A549 (cell line): ENCODE data around the gene TBC1D22A. TPM values are rescaled to one million over a fixed set of nuclear protein-coding genes. Genes with fewer than 3 reads are reported as not detected.

Experiments used
- ATAC-seq, 2 experiments: fragments of 200-7000 bp in 1 of 2; fragments of >200 bp in 1 of 2; cut with Nextera tagmentation in 1 of 2; cut with Tn5 transposase in 1 of 2; 3 replicates each; pipeline versions ENCODE4 v1.8.0 to v1.9.1; 2018 to 2020; ENCODE audit warnings: mild to moderate bottlenecking in 1 of 2, moderate library complexity in 1 of 2
- CTCF ChIA-PET: fragments of 300-600 bp; sonication (Branson Sonifier 250); formaldehyde crosslinking; extraction: SDS; loops from one replicate; lab custom pipeline; 2021; ENCODE audit warnings: antibody characterized with exemption, inconsistent platforms; lab: Yijun Ruan, JAX
- POLR2A ChIA-PET: fragments of 350-600 bp; formaldehyde crosslinking; extraction: SDS; loops from one replicate; lab custom pipeline; 2021; ENCODE audit warnings: antibody characterized with exemption, inconsistent platforms; lab: Yijun Ruan, JAX
- DNase-seq, 2 experiments: peaks; one replicate each; pipeline versions ENCODE4 v3.0.0 to v3.0.0-alpha.2; 2011 to 2016; ENCODE audit warnings: low read depth in 1 of 2, low spot score in 1 of 2
- FAIRE-seq: peaks from 2 replicates; lab custom pipeline; 2011; peaks lifted over from hg19 to GRCh38; lab: Jason Lieb, UNC
- H3K27ac ChIP-seq, 2 experiments: fragments of >200 bp; sonication (Bioruptor Twin); formaldehyde crosslinking; 3 replicates each; pipeline ENCODE4 v1.5.1; 2016 to 2017
- H3K4me1 ChIP-seq: fragments of >200 bp; sonication (Bioruptor Twin); formaldehyde crosslinking; 3 replicates; pipeline ENCODE4 v1.6.1; 2016
- H3K4me2 ChIP-seq: fragments of >200 bp; sonication (Bioruptor Twin); formaldehyde crosslinking; 3 replicates; pipeline ENCODE4 v1.6.1; 2016
- H3K4me3 ChIP-seq: fragments of >200 bp; sonication (Bioruptor Twin); formaldehyde crosslinking; 3 replicates; pipeline ENCODE4 v1.5.1; 2016
- H3K9me3 ChIP-seq: fragments of >200 bp; sonication (Bioruptor Twin); formaldehyde crosslinking; 3 replicates; pipeline ENCODE4 v1.6.1; 2016
- CBX2 ChIP-seq: fragments of 200-600 bp; sonication (generic); IDR thresholded peaks from 2 replicates; pipeline ENCODE4 v1.6.1; 2016; ENCODE audit warnings: low read depth, mild to moderate bottlenecking, borderline replicate concordance
- CEBPB ChIP-seq, 2 experiments: fragments of >200 bp in 1 of 2; sonication (Bioruptor Twin) in 1 of 2; formaldehyde crosslinking in 1 of 2; IDR thresholded peaks; 2 replicates each; pipeline ENCODE4 v1.6.1; 2012 to 2016
- CHD2 ChIP-seq: fragments of 150-350 bp; IDR thresholded peaks from 2 replicates; pipeline ENCODE4 v1.6.1; 2014; ENCODE audit warnings: low read length; ENCODE audit not compliant: partially characterized antibody
- EHMT2 ChIP-seq: fragments of 200-600 bp; sonication (generic); IDR thresholded peaks from 2 replicates; pipeline ENCODE4 v1.6.1; 2016; ENCODE audit warnings: antibody characterized with exemption, low read depth, mild to moderate bottlenecking, moderate library complexity
- ESRRA ChIP-seq: fragments of 150-350 bp; IDR thresholded peaks from 2 replicates; pipeline ENCODE4 v1.6.1; 2014; ENCODE audit warnings: mild to moderate bottlenecking, low read length, borderline replicate concordance
- FOSB ChIP-seq: fragments of 250-450 bp; sonication (Bioruptor Pico); IDR thresholded peaks from 2 replicates; pipeline ENCODE4 v1.5.0; 2020; ENCODE audit warnings: mild to moderate bottlenecking, moderate library complexity
- FOSL2 ChIP-seq, 2 experiments: fragments of 450-650 bp in 1 of 2; fragments of >200 bp in 1 of 2; sonication (Bioruptor Twin) in 1 of 2; formaldehyde crosslinking; IDR thresholded peaks; 2 replicates each; pipeline versions ENCODE4 v1.5.0 to v1.6.1; 2016 to 2020; ENCODE audit warnings: mild to moderate bottlenecking in 1 of 2, moderate library complexity in 1 of 2
- FOXS1 ChIP-seq: fragments of 250-450 bp; sonication (Bioruptor Pico); IDR thresholded peaks from 2 replicates; pipeline ENCODE4 v1.5.0; 2020; ENCODE audit warnings: mild to moderate bottlenecking, moderate library complexity
- HDAC2 ChIP-seq: fragments of 200-600 bp; sonication (generic); IDR thresholded peaks from 2 replicates; pipeline ENCODE4 v1.6.1; 2016
- HES2 ChIP-seq: fragments of >200 bp; sonication (Bioruptor Twin); formaldehyde crosslinking; IDR thresholded peaks from 2 replicates; pipeline ENCODE4 v1.6.1; 2016
- HOXB13 ChIP-seq: fragments of 250-450 bp; sonication (Bioruptor Pico); IDR thresholded peaks from 2 replicates; pipeline ENCODE4 v1.5.0; 2020; ENCODE audit warnings: low read depth, mild to moderate bottlenecking, moderate library complexity
- JUNB ChIP-seq: fragments of >200 bp; sonication (Bioruptor Twin); formaldehyde crosslinking; IDR thresholded peaks from 2 replicates; pipeline ENCODE4 v1.6.1; 2016
- KDM1A ChIP-seq: fragments of 200-600 bp; sonication (generic); IDR thresholded peaks from 2 replicates; pipeline ENCODE4 v1.6.1; 2016; ENCODE audit warnings: low read depth, mild to moderate bottlenecking
- KDM5A ChIP-seq: fragments of 200-600 bp; sonication (generic); IDR thresholded peaks from 2 replicates; pipeline ENCODE4 v1.6.1; 2016; ENCODE audit warnings: antibody characterized with exemption, mild to moderate bottlenecking
- NPAS2 ChIP-seq: fragments of 250-450 bp; sonication (Bioruptor Pico); IDR thresholded peaks from 2 replicates; pipeline ENCODE4 v1.8.0; 2022; ENCODE audit warnings: mild to moderate bottlenecking, moderate library complexity, borderline replicate concordance
- POLR2AphosphoS2 ChIP-seq: conservative IDR thresholded peaks from 2 replicates; pipeline ENCODE4 v1.6.1; 2012; ENCODE audit warnings: low read length, improper control_type of control experiment, inconsistent platforms
- REST ChIP-seq: fragments of 200-600 bp; sonication (generic); IDR thresholded peaks from 2 replicates; pipeline ENCODE4 v1.6.1; 2016; ENCODE audit warnings: antibody characterized with exemption, mild to moderate bottlenecking, moderate library complexity
- RNF2 ChIP-seq: fragments of 200-600 bp; sonication (generic); IDR thresholded peaks from 2 replicates; pipeline ENCODE4 v1.6.1; 2016; ENCODE audit warnings: low read depth, mild to moderate bottlenecking, antibody characterized with exemption, moderate library complexity, borderline replicate concordance
- SMC3 ChIP-seq: fragments of >200 bp; sonication (Bioruptor Twin); formaldehyde crosslinking; IDR thresholded peaks from 3 replicates; pipeline ENCODE4 v1.6.1; 2018; ENCODE audit warnings: inconsistent platforms
- SREBF2 ChIP-seq: fragments of 450-650 bp; IDR thresholded peaks from 2 replicates; pipeline ENCODE4 v1.6.1; 2014; ENCODE audit warnings: mild to moderate bottlenecking, moderate library complexity
- TFCP2L1 ChIP-seq: fragments of 250-450 bp; sonication (Bioruptor Pico); IDR thresholded peaks from 2 replicates; pipeline ENCODE4 v1.5.0; 2021; ENCODE audit warnings: mild to moderate bottlenecking
- ZC3H11A ChIP-seq: fragments of 450-650 bp; IDR thresholded peaks from 2 replicates; pipeline ENCODE4 v1.6.1; 2014; ENCODE audit warnings: antibody characterized with exemption, mild to moderate bottlenecking
- WGBS: methylation state at CpG from one replicate; pipeline ENCODE4 v1.1.6; 2017; ENCODE audit errors: missing lambda C conversion rate; 5-methylcytosine and 5-hydroxymethylcytosine counted together
- polyA plus RNA-seq, 4 experiments: library from polyadenylated mRNA; depleted of rRNA in 3 of 4; stranded (reverse); fragments of >200 nt; fragmentation: RNase III in 1 of 4; extraction: RNeasy Plus Mini Kit Qiagen cat#74134 plus additional on column Dnase treatment in 1 of 4; gene quantifications; 2 replicates in 3 of 4; 3 replicates in 1 of 4; pipeline ENCODE4 v1.2.3, GENCODE V29; 2011 to 2017

TBC1D22A gene
- polyA plus RNA-seq, 2 of the 4 experiments (the other 2 are of a cell fraction) = 8.9 to 10.8 TPM

GRCh38 chr22:47039356-47039755 lies 276.9 kb downstream of the TBC1D22A start:
- ATAC-seq = no peak
- 93% methylated on average over 5 of the region's 5 CpGs for WGBS
- Histone ChIP-seq H3K4me1 (no peaks in the 10 kb centered on the region), H3K9me3 (no peaks in the 10 kb centered on the region), H3K27ac (no peak overlapping the region), H3K4me2 (no peak overlapping the region), H3K4me3 (no peak overlapping the region)
- POLR2A ChIA-PET = no interaction called here
- no peak for DNase-seq
- TF ChIP-seq RNF2 (no peak), JUNB (no peak), FOSL2 (IDR thresholded peaks at IDR 0.05) (no peak), FOSL2 (CRISPR knock-in tag; IDR thresholded peaks at IDR 0.05) (no peak), CBX2 (no peak), POLR2AphosphoS2 (no peak), REST (no peak), HES2 (no peak), HOXB13 (CRISPR knock-in tag) (no peak), FOXS1 (no peak), EHMT2 (no peak), KDM1A (no peak)
- CTCF ChIA-PET = no interaction called here
- FAIRE-seq = no peak

GRCh38 chr22:47040486-47041270 lies 278.2 kb downstream of the TBC1D22A start:
- Histone ChIP-seq H3K4me2 (no peak overlapping the region), H3K9me3 (no peaks in the 10 kb centered on the region), H3K27ac (no peak overlapping the region), H3K4me1 (no peaks in the 10 kb centered on the region), H3K4me3 (no peak overlapping the region)
- POLR2A ChIA-PET = no interaction called here
- ATAC-seq (no peak), DNase-seq (no peak), FAIRE-seq (no peak)
- WGBS = 85% methylated on average over 22 of the region's 25 CpGs
- TF ChIP-seq HDAC2 = no peak
- no peak for TF ChIP-seq KDM5A
- TF ChIP-seq SREBF2 = no peak
- no peak for TF ChIP-seq CEBPB (IDR thresholded peaks at IDR 0.05)
- no peak for TF ChIP-seq ZC3H11A
- no peak for TF ChIP-seq TFCP2L1 (CRISPR knock-in tag)
- no peak for TF ChIP-seq ESRRA
- TF ChIP-seq POLR2AphosphoS2 = no peak
- TF ChIP-seq NPAS2 (CRISPR knock-in tag) = no peak
- TF ChIP-seq FOSB (CRISPR knock-in tag) = no peak
- no peak for TF ChIP-seq CHD2
- no peak for TF ChIP-seq SMC3
- no peak for TF ChIP-seq JUNB
- CTCF ChIA-PET = no interaction called here
